Right lobe of liver (tissue), 6 donors: ENCODE data around the gene RUNX2. TPM values are rescaled to one million over a fixed set of nuclear protein-coding genes. Genes with fewer than 3 reads are reported as not detected.

Source experiments
- ATAC-seq, 4 donors: fragments of 200-7000 bp; cut with Tn5 transposase; one replicate each; pipeline ENCODE4 v1.9.1; 2020; ENCODE audit warnings: mild to moderate bottlenecking in 4 of 4, moderate library complexity in 4 of 4
- DNase-seq, 3 donors: peaks; one replicate each; pipeline ENCODE4 v3.0.0-alpha.2; 2020
- H3K27ac ChIP-seq, 3 donors: fragments of 200-600 bp; one replicate each; pipeline ENCODE4 v1.8.0; 2022
- H3K27me3 ChIP-seq, 2 donors: fragments of 200-600 bp; one replicate each; pipeline ENCODE4 v1.8.0; 2022
- H3K36me3 ChIP-seq, 4 donors: fragments of 200-600 bp; sonication (generic) in 1 of 4; one replicate each; pipeline versions ENCODE4 v1.5.1 to v1.8.0; 2017 to 2022; ENCODE audit warnings: control low read depth in 1 of 4
- H3K4me1 ChIP-seq, 4 donors: fragments of 200-600 bp; sonication (generic) in 1 of 4; one replicate each; pipeline versions ENCODE4 v1.5.1 to v1.8.0; 2017 to 2022; ENCODE audit warnings: control low read depth in 1 of 4
- H3K4me3 ChIP-seq, 3 donors: fragments of 200-600 bp; one replicate each; pipeline ENCODE4 v1.8.0; 2022
- H3K9me3 ChIP-seq, 4 donors: fragments of 200-600 bp; sonication (generic) in 1 of 4; one replicate each; pipeline versions ENCODE4 v1.5.1 to v1.8.0; 2017 to 2022; ENCODE audit warnings: control low read depth in 1 of 4
- CTCF ChIP-seq, 4 donors: fragments of 200-600 bp in 3 of 4; fragments of 450-650 bp in 1 of 4; IDR thresholded peaks; one replicate each; pipeline versions ENCODE4 v1.5.1 to v1.8.0; 2016 to 2022; ENCODE audit warnings: antibody characterized with exemption in 4 of 4, mild to moderate bottlenecking in 2 of 4
- POLR2A ChIP-seq: fragments of 450-650 bp; IDR thresholded peaks from one replicate; pipeline ENCODE4 v1.6.1; 2017; ENCODE audit warnings: antibody characterized with exemption, mild to moderate bottlenecking
- WGBS: methylation state at CpG from one replicate; pipeline ENCODE4 v1.1.6; 2018; ENCODE audit warnings: low coverage, low lambda C conversion rate; ENCODE audit not compliant: insufficient coverage; ENCODE audit errors: missing lambda C conversion rate; 5-methylcytosine and 5-hydroxymethylcytosine counted together
- intact Hi-C, 2 donors: fragments of 100-400 bp; cut with DNase I; formaldehyde crosslinking; loops; one replicate each; pipeline versions ENCODE4 v1.11.2 to v1.14.1; 2022
- total RNA-seq, 6 experiments: library from RNA; depleted of rRNA in 2 of 6; stranded (reverse); fragments of >200 nt in 2 of 6; fragmentation: NEBNext Ultra II Directional in 3 of 6; extraction: Animal tissue kit (Norgen Biotek cat#: 25700) in 3 of 6; gene quantifications; one replicate each; pipeline versions ENCODE4 v1.1.0 to v1.2.4, GENCODE V29; 2016 to 2023
- donor health status: DM: no; HTN: yes; CAD: no.
- donor health status: DM: no; HTN: no; CAD: no.
- donor health status: DM: no; HTN: no; CAD: no.
- donor health status: DM: no; HTN: yes; CAD: no.
- donor health status: DM: no; HTN: yes; CAD: no.

The RUNX2 gene
- total RNA-seq, 6 experiments from 2014 or later: 0.15 to 0.80 (median 0.43) TPM

GRCh38 chr6:45562171-45562570 lies 234.0 kb downstream of the RUNX2 start:
- no peaks in the 10 kb centered on the region for H3K27me3 ChIP-seq
- H3K27ac ChIP-seq: no peak overlapping the region
- 89% methylated on average over 3 of the region's 4 CpGs for WGBS
- no peaks in the 10 kb centered on the region for H3K9me3 ChIP-seq
- no peak for DNase-seq
- intact Hi-C loops: no loop called here
- no peak for ATAC-seq
- no peaks in the 10 kb centered on the region for H3K36me3 ChIP-seq
- TF ChIP-seq POLR2A (no peak), CTCF (IDR thresholded peaks at IDR 0.05) (no peak)
- no peak overlapping the region for H3K4me3 ChIP-seq
- H3K4me1 ChIP-seq: no peaks in the 10 kb centered on the region

- Histone ChIP-seq H3K27me3 (no peaks in the 10 kb centered on the region), H3K9me3 (no peaks in the 10 kb centered on the region), H3K4me3 (no peak overlapping the region), H3K27ac (no peak overlapping the region), H3K4me1 (no peaks in the 10 kb centered on the region), H3K36me3 (no peaks in the 10 kb centered on the region)
- no peak for ATAC-seq
- TF ChIP-seq POLR2A (no peak), CTCF (IDR thresholded peaks at IDR 0.05) (no peak)
- intact Hi-C loops: no loop called here
- WGBS: 52% methylated on average over 4 of the region's 7 CpGs
- no peak for DNase-seq
Observed at GRCh38 chr6:45563041-45563440, 234.9 kb downstream of the RUNX2 start.

GRCh38 chr6:45563844-45564243 lies 235.7 kb downstream of the RUNX2 start:
- Histone ChIP-seq H3K36me3 (no peaks in the 10 kb centered on the region), H3K9me3 (no peaks in the 10 kb centered on the region), H3K27me3 (no peaks in the 10 kb centered on the region), H3K4me1 (no peaks in the 10 kb centered on the region), H3K4me3 (no peak overlapping the region), H3K27ac (no peak overlapping the region)
- intact Hi-C loops: no loop called here
- TF ChIP-seq CTCF (IDR thresholded peaks at IDR 0.05) (no peak), POLR2A (no peak)
- ATAC-seq (no peak), DNase-seq (no peak)
- WGBS: 87% methylated on average over 2 of the region's 2 CpGs

- intact Hi-C loops: no loop called here
- H3K4me3 ChIP-seq: no peak overlapping the region
- H3K9me3 ChIP-seq: no peaks in the 10 kb centered on the region
- no peaks in the 10 kb centered on the region for H3K27me3 ChIP-seq
- H3K36me3 ChIP-seq: no peaks in the 10 kb centered on the region
- no peak for TF ChIP-seq CTCF (IDR thresholded peaks at IDR 0.05)
- no peak for DNase-seq
- H3K27ac ChIP-seq: no peak overlapping the region
- ATAC-seq: no peak
- WGBS: 45% methylated on average over 4 of the region's 4 CpGs
- H3K4me1 ChIP-seq: no peaks in the 10 kb centered on the region
Observed at GRCh38 chr6:45566882-45567281, 238.8 kb downstream of the RUNX2 start.

GRCh38 chr6:45567879-45568278 lies 239.7 kb downstream of the RUNX2 start:
- ATAC-seq: no peak
- WGBS: 77% methylated on average over 1 of the region's 2 CpGs
- DNase-seq: no peak
- no peaks in the 10 kb centered on the region for H3K36me3 ChIP-seq
- no peak for TF ChIP-seq CTCF (IDR thresholded peaks at IDR 0.05)
- no peak for TF ChIP-seq POLR2A
- intact Hi-C loops: no loop called here
- no peak overlapping the region for H3K4me3 ChIP-seq
- H3K4me1 ChIP-seq: no peaks in the 10 kb centered on the region
- no peaks in the 10 kb centered on the region for H3K27me3 ChIP-seq
- no peak overlapping the region for H3K27ac ChIP-seq
- H3K9me3 ChIP-seq: no peaks in the 10 kb centered on the region
